Measurements from ENCODE around the gene KLHL15.

GRCh38 chrX:24020306-24020876 lies 6.6 kb downstream of the KLHL15 start:
- TF ChIP-seq CTCF (conservative IDR thresholded peaks at IDR 0.05; ENCODE audit: low read length) (no peak), EZH2phosphoT487 (IDR thresholded peaks at IDR 0.05; ENCODE audit: borderline replicate concordance, low read depth, low read length) (no peak)

All from OCI-LY7 (cell line).